Peyer's patch (tissue), 4 donors: ENCODE data around the gene LARGE2. TPM values are rescaled to one million over a fixed set of nuclear protein-coding genes. Genes with fewer than 3 reads are reported as not detected.
"Not testable (repeated sequence)": the region's sequence is repeated elsewhere in the genome, so short reads cannot be mapped to it uniquely, and the experiment has no call there.

Experiments used
- DNase-seq, 3 donors: peaks; one replicate each; pipeline ENCODE4 v3.0.0-alpha.2; 2017 to 2019
- H3K27ac ChIP-seq, 4 donors: fragments of 200-600 bp; sonication (generic); one replicate each; pipeline ENCODE4 v1.5.1; 2016 to 2019
- H3K27me3 ChIP-seq, 2 donors: fragments of 200-600 bp; sonication (generic); one replicate each; pipeline ENCODE4 v1.5.1; 2019
- H3K36me3 ChIP-seq, 3 donors: fragments of 200-600 bp; sonication (generic); one replicate each; pipeline ENCODE4 v1.5.1; 2016 to 2019
- H3K4me1 ChIP-seq, 4 donors: fragments of 200-600 bp; sonication (generic); one replicate each; pipeline ENCODE4 v1.5.1; 2016 to 2019
- H3K4me3 ChIP-seq, 4 donors: fragments of 200-600 bp; sonication (generic); 1 replicate in 3 of 4; 2 replicates in 1 of 4; pipeline ENCODE4 v1.5.1; 2016 to 2019; ENCODE audit warnings: mild to moderate bottlenecking in 1 of 4
- H3K9me3 ChIP-seq, 4 donors: fragments of 200-600 bp; sonication (generic); one replicate each; pipeline ENCODE4 v1.5.1; 2016 to 2019; ENCODE audit warnings: mild to moderate bottlenecking in 1 of 4
- CTCF ChIP-seq, 6 experiments: fragments of 450-650 bp in 4 of 6; fragments of 200-600 bp in 2 of 6; sonication (generic) in 1 of 6; IDR thresholded peaks; one replicate each; pipeline ENCODE4 v1.5.1; 2017 to 2019; ENCODE audit warnings: antibody characterized with exemption in 6 of 6, mild to moderate bottlenecking in 3 of 6, moderate library complexity in 1 of 6
- POLR2A ChIP-seq, 2 donors: fragments of 450-650 bp; IDR thresholded peaks; one replicate each; pipeline ENCODE4 v1.5.1; 2017; ENCODE audit warnings: antibody characterized with exemption in 2 of 2, mild to moderate bottlenecking in 2 of 2, moderate library complexity in 2 of 2
- total RNA-seq, 4 donors: library from RNA; depleted of rRNA; stranded (reverse); fragments of >200 nt; gene quantifications; one replicate each; pipeline ENCODE4 v1.1.0, GENCODE V29; 2016

LARGE2 gene
- total RNA-seq, 4 donors from 2014 or later = 0.83 to 1.6 (median 1.2) TPM; not detected in 1

- Histone ChIP-seq H3K4me1 (peaks cover 0 to 19% (median 10%) of the 10 kb centered on the region in 4 donors), H3K9me3 (no peaks in the 10 kb centered on the region), H3K27me3 (no peaks in the 10 kb centered on the region), H3K4me3 (no peak overlapping the region), H3K36me3 (no peaks in the 10 kb centered on the region), H3K27ac (no peak overlapping the region)
- TF ChIP-seq CTCF (IDR thresholded peaks at IDR 0.05) = no peak
- TF ChIP-seq POLR2A (IDR thresholded peaks at IDR 0.05) = no peak
- DNase-seq = no peak
Measured at GRCh38 chr11:45897556-45897955, 24.9 kb upstream of the LARGE2 start.

GRCh38 chr11:45899086-45899447, 23.4 kb upstream of the LARGE2 start:
- TF ChIP-seq POLR2A (IDR thresholded peaks at IDR 0.05) = no peak
- TF ChIP-seq CTCF (IDR thresholded peaks at IDR 0.05) = no peak
- H3K27me3 ChIP-seq = no peaks in the 10 kb centered on the region
- no peaks in the 10 kb centered on the region for H3K9me3 ChIP-seq
- DNase-seq = no peak
- no peaks in the 10 kb centered on the region for H3K36me3 ChIP-seq
- peaks cover 0 to 19% (median 10%) of the 10 kb centered on the region in 4 donors for H3K4me1 ChIP-seq
- no peak overlapping the region for H3K27ac ChIP-seq
- peak overlapping the region in 2 of 4 donors; percentile 55 to 60 for H3K4me3 ChIP-seq

- H3K4me3 ChIP-seq = peak overlapping the region; percentile 38 to 64 (median 58)
- H3K36me3 ChIP-seq = no peaks in the 10 kb centered on the region
- peaks cover 0 to 19% (median 10%) of the 10 kb centered on the region in 4 donors for H3K4me1 ChIP-seq
- no peaks in the 10 kb centered on the region for H3K27me3 ChIP-seq
- TF ChIP-seq CTCF (IDR thresholded peaks at IDR 0.05) = no peak
- TF ChIP-seq POLR2A (IDR thresholded peaks at IDR 0.05) = no peak
- DNase-seq = peak; percentile 47 to 84 (median 76)
- peak overlapping the region in 3 of 4 donors; percentile 31 to 52 (median 41) for H3K27ac ChIP-seq
- no peaks in the 10 kb centered on the region for H3K9me3 ChIP-seq
Measured at GRCh38 chr11:45899448-45900174, 22.8 kb upstream of the LARGE2 start.

- H3K36me3 ChIP-seq, H3K9me3 ChIP-seq, DNase-seq, H3K27me3 ChIP-seq: not testable (repeated sequence)
- Histone ChIP-seq H3K27ac (peak overlapping the region in 1 of 4 donors; percentile 31), H3K4me1 (peaks cover 0 to 23% (median 10%) of the 10 kb centered on the region in 4 donors), H3K4me3 (peak overlapping the region; percentile 38 to 64 (median 58))
Measured at GRCh38 chr11:45900175-45900800, 22.2 kb upstream of the LARGE2 start.

GRCh38 chr11:45900916-45901617, 21.4 kb upstream of the LARGE2 start:
- Histone ChIP-seq H3K27me3 (no peaks in the 10 kb centered on the region), H3K36me3 (no peaks in the 10 kb centered on the region), H3K4me3 (peak overlapping the region in 1 of 4 donors; percentile 55), H3K9me3 (no peaks in the 10 kb centered on the region), H3K27ac (no peak overlapping the region), H3K4me1 (peaks cover 0 to 30% (median 10%) of the 10 kb centered on the region in 4 donors)
- no peak for DNase-seq
- TF ChIP-seq POLR2A (IDR thresholded peaks at IDR 0.05) = no peak
- no peak for TF ChIP-seq CTCF (IDR thresholded peaks at IDR 0.05)

- Histone ChIP-seq H3K36me3 (no peaks in the 10 kb centered on the region), H3K9me3 (no peaks in the 10 kb centered on the region), H3K27ac (no peak overlapping the region), H3K27me3 (no peaks in the 10 kb centered on the region), H3K4me3 (no peak overlapping the region), H3K4me1 (peaks cover 0 to 36% (median 10%) of the 10 kb centered on the region in 4 donors)
- DNase-seq = no peak
- no peak for TF ChIP-seq CTCF (IDR thresholded peaks at IDR 0.05)
- TF ChIP-seq POLR2A (IDR thresholded peaks at IDR 0.05) = no peak
Measured at GRCh38 chr11:45901626-45902025, 20.8 kb upstream of the LARGE2 start.
